H9 (cell line): Measurements from ENCODE around the gene CACHD1. TPM values are rescaled to one million over a fixed set of nuclear protein-coding genes. Genes with fewer than 3 reads are reported as not detected.

Experiments
- DNase-seq: peaks from one replicate; pipeline ENCODE4 v3.0.0-alpha.2; 2017
- H2AFZ ChIP-seq: one replicate; pipeline ENCODE4 v1.6.1; 2013; ENCODE audit warnings: mild to moderate bottlenecking, low read length, control low read depth, moderate library complexity
- H2AK5ac ChIP-seq: 2 replicates; pipeline ENCODE4 v1.6.1; 2013; ENCODE audit warnings: low read length, control low read depth, mixed read lengths; ENCODE audit not compliant: insufficient read length
- H2BK120ac ChIP-seq: one replicate; pipeline ENCODE4 v1.6.1; 2013; ENCODE audit warnings: low read depth, mild to moderate bottlenecking, low read length, control low read depth, inconsistent platforms; ENCODE audit not compliant: poor library complexity, severe bottlenecking
- H2BK12ac ChIP-seq: 2 replicates; pipeline ENCODE4 v1.6.1; 2013; ENCODE audit warnings: low read length, control low read depth, mixed read lengths, low read depth; ENCODE audit not compliant: insufficient read length
- H2BK15ac ChIP-seq: 2 replicates; pipeline ENCODE4 v1.6.1; 2013; ENCODE audit warnings: low read depth, low read length, control low read depth
- H2BK20ac ChIP-seq: one replicate; pipeline ENCODE4 v1.6.1; 2013; ENCODE audit warnings: low read depth, mild to moderate bottlenecking, low read length, control low read depth, inconsistent platforms; ENCODE audit not compliant: poor library complexity, severe bottlenecking
- H2BK5ac ChIP-seq: 2 replicates; pipeline ENCODE4 v1.6.1; 2013; ENCODE audit warnings: low read length, control low read depth, mixed read lengths; ENCODE audit not compliant: insufficient read length
- H3K14ac ChIP-seq: 2 replicates; pipeline ENCODE4 v1.6.1; 2013; ENCODE audit warnings: low read length, control low read depth; ENCODE audit not compliant: insufficient read depth
- H3K18ac ChIP-seq: 2 replicates; pipeline ENCODE4 v1.6.1; 2013; ENCODE audit warnings: low read depth, mild to moderate bottlenecking, mixed read lengths, low read length, control low read depth; ENCODE audit not compliant: insufficient read length
- H3K23ac ChIP-seq: 2 replicates; pipeline ENCODE4 v1.6.1; 2013; ENCODE audit warnings: low read length, control low read depth, mixed read lengths, low read depth; ENCODE audit not compliant: insufficient read length
- H3K23me2 ChIP-seq: 2 replicates; pipeline ENCODE4 v1.6.1; 2013; ENCODE audit warnings: low read depth, mild to moderate bottlenecking, mixed read lengths, low read length, control low read depth; ENCODE audit not compliant: insufficient read length, poor library complexity, severe bottlenecking
- H3K27ac ChIP-seq: 2 replicates; pipeline ENCODE4 v1.5.1; 2013; ENCODE audit warnings: low read length, control low read depth, mixed read lengths, low read depth; ENCODE audit not compliant: insufficient read length
- H3K27me3 ChIP-seq: 2 replicates; pipeline ENCODE4 v1.6.1; 2013; ENCODE audit warnings: low read length, control low read depth, inconsistent platforms; ENCODE audit not compliant: insufficient read depth
- H3K4ac ChIP-seq: 2 replicates; pipeline ENCODE4 v1.6.1; 2013; ENCODE audit warnings: low read depth, mild to moderate bottlenecking, control low read depth, inconsistent platforms, low read length, moderate library complexity
- H3K4me1 ChIP-seq: 2 replicates; pipeline ENCODE4 v1.6.1; 2013; ENCODE audit warnings: low read length, control low read depth, inconsistent platforms; ENCODE audit not compliant: insufficient read depth
- H3K4me2 ChIP-seq: 2 replicates; pipeline ENCODE4 v1.6.1; 2013; ENCODE audit warnings: low read length, control low read depth, mixed read lengths; ENCODE audit not compliant: insufficient read length, insufficient read depth
- H3K56ac ChIP-seq: 2 replicates; pipeline ENCODE4 v1.6.1; 2013; ENCODE audit warnings: low read depth, mild to moderate bottlenecking, mixed read lengths, low read length, control low read depth; ENCODE audit not compliant: insufficient read length
- H3K79me1 ChIP-seq: 2 replicates; pipeline ENCODE4 v1.6.1; 2013; ENCODE audit warnings: low read depth, mild to moderate bottlenecking, moderate library complexity, low read length, control low read depth, inconsistent platforms; ENCODE audit not compliant: insufficient read depth, poor library complexity, severe bottlenecking
- H3K79me2 ChIP-seq: 2 replicates; pipeline ENCODE4 v1.6.1; 2013; ENCODE audit warnings: low read length, control low read depth, inconsistent platforms; ENCODE audit not compliant: insufficient read depth
- H3K9ac ChIP-seq: 2 replicates; pipeline ENCODE4 v1.6.1; 2013; ENCODE audit warnings: low read length, control low read depth, mixed read lengths; ENCODE audit not compliant: insufficient read length; ENCODE audit errors: extremely low read depth
- H3K9me3 ChIP-seq: one replicate; pipeline ENCODE4 v1.6.1; 2013; ENCODE audit warnings: low read depth, low read length, inconsistent platforms; ENCODE audit not compliant: control insufficient read depth
- H3T11ph ChIP-seq: one replicate; pipeline ENCODE4 v1.6.1; 2013; ENCODE audit warnings: mild to moderate bottlenecking, low read length, control low read depth, inconsistent platforms
- H4K20me1 ChIP-seq: one replicate; pipeline ENCODE4 v1.6.1; 2013; ENCODE audit not compliant: control insufficient read depth, insufficient read length, insufficient read depth
- H4K5ac ChIP-seq: 2 replicates; pipeline ENCODE4 v1.6.1; 2013; ENCODE audit warnings: low read depth, mild to moderate bottlenecking, mixed read lengths, low read length, control low read depth; ENCODE audit not compliant: insufficient read length
- H4K8ac ChIP-seq: replicated peaks from 2 replicates; pipeline ENCODE4 v1.6.1; 2013; ENCODE audit warnings: low read length, control low read depth, mixed read lengths, low read depth; ENCODE audit not compliant: insufficient read length
- H4K91ac ChIP-seq: 2 replicates; pipeline ENCODE4 v1.6.1; 2013; ENCODE audit warnings: low read depth, mild to moderate bottlenecking, moderate library complexity, mixed read lengths, low read length, control low read depth; ENCODE audit not compliant: insufficient read length
- H3K27ac Mint-ChIP-seq, 3 experiments: 2 replicates in 2 of 3; 3 replicates in 1 of 3; pipeline ENCODE4 v1.8.0; 2020 to 2021; ENCODE audit warnings: mixed read lengths in 3 of 3, mild to moderate bottlenecking in 1 of 3, moderate library complexity in 1 of 3
- H3K27me3 Mint-ChIP-seq: 2 replicates; pipeline ENCODE4 v1.8.0; 2021; ENCODE audit warnings: low read depth, mild to moderate bottlenecking, moderate library complexity, mixed read lengths
- H3K36me3 Mint-ChIP-seq, 3 experiments: 2 replicates in 2 of 3; 3 replicates in 1 of 3; pipeline ENCODE4 v1.8.0; 2020 to 2021; ENCODE audit warnings: low read depth in 3 of 3, mixed read lengths in 3 of 3; ENCODE audit not compliant: insufficient read depth in 1 of 3
- H3K4me1 Mint-ChIP-seq, 2 experiments: 2 replicates each; pipeline ENCODE4 v1.8.0; 2020; ENCODE audit warnings: mixed read lengths in 2 of 2
- H3K4me3 Mint-ChIP-seq, 2 experiments: 2 replicates in 1 of 2; 3 replicates in 1 of 2; pipeline ENCODE4 v1.8.0; 2020 to 2021; ENCODE audit warnings: mild to moderate bottlenecking in 2 of 2, mixed read lengths in 2 of 2, moderate library complexity in 1 of 2
- H3K9me3 Mint-ChIP-seq, 2 experiments: 2 replicates in 1 of 2; 3 replicates in 1 of 2; pipeline ENCODE4 v1.8.0; 2020; ENCODE audit warnings: mild to moderate bottlenecking in 2 of 2, mixed read lengths in 2 of 2, moderate library complexity in 1 of 2
- CTCF ChIP-seq: fragments of 200-600 bp; sonication (generic); conservative IDR thresholded peaks from 3 replicates; pipeline ENCODE4 v1.8.0; 2021; ENCODE audit warnings: antibody characterized with exemption, mild to moderate bottlenecking
- WGBS: extraction: QIAGEN DNeasy Blood & Tissue Kit; methylation state at CpG from one replicate; pipeline ENCODE4 v1.1.7; 2013; ENCODE audit warnings: missing lambda C conversion rate, low lambda C conversion rate, mixed read lengths; ENCODE audit not compliant: insufficient read length; ENCODE audit errors: extremely low coverage; 5-methylcytosine and 5-hydroxymethylcytosine counted together
- total RNA-seq: library from RNA; stranded (reverse); gene quantifications from 2 replicates; pipeline ENCODE4 v1.2.1, GENCODE V29; 2021

The CACHD1 gene
- total RNA-seq, 1 experiment from 2014 or later = 94.2 TPM

DNA sequence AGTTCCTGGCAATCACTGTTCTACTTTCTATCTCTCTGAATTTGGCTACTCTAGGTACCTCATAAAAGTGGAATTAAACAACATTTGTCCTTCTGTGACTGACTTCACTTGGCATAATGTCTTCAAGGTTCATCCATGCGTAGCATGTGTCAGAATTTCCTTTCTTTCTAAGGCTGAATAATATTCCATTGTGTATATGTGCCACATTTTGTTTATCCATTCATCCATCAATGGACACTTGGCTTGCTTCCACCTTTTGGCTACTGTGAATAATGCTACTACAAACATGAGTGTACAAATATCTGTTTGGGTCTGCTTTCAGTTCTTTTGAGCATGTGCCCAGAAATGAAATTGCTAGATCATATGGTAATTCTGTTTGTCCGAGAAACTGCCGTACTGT, 14.7 kb downstream of the CACHD1 start:
- DNase-seq = no peak
- no CpG with 5 or more reads among the region's 3 CpGs for whole genome bisulfite sequencing
- no peaks in the 10 kb centered on the region for H3K79me1 ChIP-seq
- no peaks in the 10 kb centered on the region for H3K27me3 Mint-ChIP-seq
- no peak overlapping the region for H2AK5ac ChIP-seq
- H3K9me3 Mint-ChIP-seq = no peaks in the 10 kb centered on the region
- H4K5ac ChIP-seq = no peak overlapping the region
- H2BK15ac ChIP-seq = no peak overlapping the region
- no peak overlapping the region for H3K18ac ChIP-seq
- no peak overlapping the region for H3K14ac ChIP-seq
- H3K4me3 Mint-ChIP-seq = no peak overlapping the region
- H3K27me3 ChIP-seq = no peaks in the 10 kb centered on the region
- no peak overlapping the region for H3T11ph ChIP-seq
- no peak overlapping the region for H3K27ac ChIP-seq
- H3K79me2 ChIP-seq = peaks cover 16% of the 10 kb centered on the region; the same call in 1 of the 2 replicates
- peaks cover 21% of the 10 kb centered on the region for H3K4me1 ChIP-seq
- H2BK120ac ChIP-seq = no peak overlapping the region
- H3K23ac ChIP-seq = no peak overlapping the region
- no peaks in the 10 kb centered on the region for H4K20me1 ChIP-seq
- H3K4me2 ChIP-seq = no peak overlapping the region
- no peak overlapping the region for H2AFZ ChIP-seq
- H2BK20ac ChIP-seq = no peak overlapping the region
- H3K4ac ChIP-seq = no peak overlapping the region
- H3K23me2 ChIP-seq = no peaks in the 10 kb centered on the region
- H3K9me3 ChIP-seq = no peaks in the 10 kb centered on the region
- H4K8ac ChIP-seq = no peak overlapping the region
- H2BK5ac ChIP-seq = no peak overlapping the region
- H3K4me1 Mint-ChIP-seq = peaks cover 82 to 90% of the 10 kb centered on the region in 2 experiments
- no peak for TF ChIP-seq CTCF
- H3K56ac ChIP-seq = no peak overlapping the region
- no peak overlapping the region for H2BK12ac ChIP-seq
- no peak overlapping the region for H4K91ac ChIP-seq
- H3K36me3 Mint-ChIP-seq = peaks cover 0 to 3% (median 0%) of the 10 kb centered on the region in 3 experiments; a peak in 4 of 7 replicates
- no peak overlapping the region for H3K9ac ChIP-seq
- H3K27ac Mint-ChIP-seq = no peak overlapping the region
